RWPE1 (cell line): ENCODE results near the gene C4BPB.

Experiments
- CTCF ChIA-PET: fragments of 350-600 bp; sonication (Branson Sonifier 250); formaldehyde crosslinking; extraction: SDS; loops from one replicate; lab custom pipeline; 2021; lab: Yijun Ruan, JAX
- POLR2A ChIA-PET: fragments of 400-600 bp; formaldehyde crosslinking; extraction: SDS; loops from one replicate; lab custom pipeline; 2020; ENCODE audit warnings: antibody characterized with exemption; ENCODE audit not compliant: low non-redundant PET; lab: Yijun Ruan, JAX
- DNase-seq: peaks from one replicate; pipeline ENCODE4 v3.0.0; 2012; ENCODE audit warnings: low spot score
- H3K27ac ChIP-seq: fragments of 450-650 bp; 2 replicates; pipeline ENCODE4 v1.5.1; 2017
- CTCF ChIP-seq: fragments of 450-650 bp; conservative IDR thresholded peaks from 2 replicates; pipeline ENCODE4 v1.5.1; 2017; ENCODE audit warnings: low read depth, mild to moderate bottlenecking

The C4BPB gene

GRCh38 chr1:207048041-207048440, 40.6 kb upstream of the C4BPB start:
- DNase-seq: no peak
- no peak for TF ChIP-seq CTCF
- no peak overlapping the region for H3K27ac ChIP-seq
- ChIA-PET POLR2A (no interaction called here), CTCF (no interaction called here)

GRCh38 chr1:207049054-207049453, 39.6 kb upstream of the C4BPB start:
- H3K27ac ChIP-seq: no peak overlapping the region
- DNase-seq: no peak
- ChIA-PET POLR2A (no interaction called here), CTCF (interaction anchor here (0.5 to 1.0 kb wide), 3 partner anchors 21 to 356 kb away, joined by 3 to 4 read pairs (median 3); no protein-coding TSS in a partner anchor)
- TF ChIP-seq CTCF: no peak

GRCh38 chr1:207049514-207049913, 39.1 kb upstream of the C4BPB start:
- no peak for TF ChIP-seq CTCF
- ChIA-PET POLR2A (no interaction called here), CTCF (interaction anchor here (0.6 to 1.2 kb wide), 10 partner anchors 9 to 1442 kb away, joined by 3 to 8 read pairs (median 4); partner anchors contain the start of gene C1orf116)
- no peak for DNase-seq
- H3K27ac ChIP-seq: no peak overlapping the region

- no peak for DNase-seq
- POLR2A ChIA-PET: no interaction called here
- TF ChIP-seq CTCF: peak; percentile 84
- CTCF ChIA-PET: interaction anchor here (0.5 to 1.2 kb wide), 13 partner anchors 9 to 1442 kb away, joined by 3 to 8 read pairs (median 4); partner anchors contain the start of gene C1orf116
- H3K27ac ChIP-seq: peak overlapping the region; percentile 93
Observed at GRCh38 chr1:207049974-207050391, 38.7 kb upstream of the C4BPB start.

- peak overlapping the region; percentile 93 for H3K27ac ChIP-seq
- no peak for TF ChIP-seq CTCF
- ChIA-PET POLR2A (interaction anchor here (0.6 kb wide), 1 partner anchor 19 kb away, joined by 4 read pairs; no protein-coding TSS in a partner anchor), CTCF (interaction anchor here (0.5 to 1.2 kb wide), 5 partner anchors 14 to 262 kb away, joined by 3 to 8 read pairs (median 5); no protein-coding TSS in a partner anchor)
- peak; percentile 86 for DNase-seq
Observed at GRCh38 chr1:207050480-207051190, 38.0 kb upstream of the C4BPB start.

- peak within 1 kb of the TSS; percentile 93 for H3K27ac ChIP-seq
- DNase-seq: peak; percentile 56
- CTCF ChIA-PET: no interaction called here
- TF ChIP-seq CTCF: no peak
- POLR2A ChIA-PET: interaction anchor here (0.6 kb wide), 1 partner anchor 20 kb away, joined by 4 read pairs; no protein-coding TSS in a partner anchor
Observed at GRCh38 chr1:207051191-207051943, 37.3 kb upstream of the C4BPB start, which contains the start of gene YOD1. TSS of gene YOD1 (minus strand) at chr1:207051208. CDS start at chr1:207051030, 178 bp downstream.
